ENCODE data around the gene SLC28A1.
A peak's percentile ranks its signal among the peaks of the same experiment; 100 is the strongest.

The SLC28A1 gene

GRCh38 chr15:84973492-84974460 is 89.3 kb downstream of the SLC28A1 start:
- Histone ChIP-seq H3K9ac (ENCODE audit: low read length) (no peak overlapping the region), H3K36me3 (ENCODE audit: control insufficient read depth, insufficient read depth, low read length) (no peaks in the 10 kb centered on the region), H3K4me1 (ENCODE audit: control insufficient read depth, insufficient read depth, low read length) (peaks cover 19% of the 10 kb centered on the region), H3K27me3 (ENCODE audit: control insufficient read depth, insufficient read depth, low read length) (peaks cover 13% of the 10 kb centered on the region), H3K9me3 (ENCODE audit: control insufficient read depth, insufficient read depth, low read depth, low read length) (no peaks in the 10 kb centered on the region), H3K4me3 (ENCODE audit: low read depth, low read length) (no peak overlapping the region), H3K27ac (ENCODE audit: low read depth, low read length) (no peak overlapping the region)

DNA sequence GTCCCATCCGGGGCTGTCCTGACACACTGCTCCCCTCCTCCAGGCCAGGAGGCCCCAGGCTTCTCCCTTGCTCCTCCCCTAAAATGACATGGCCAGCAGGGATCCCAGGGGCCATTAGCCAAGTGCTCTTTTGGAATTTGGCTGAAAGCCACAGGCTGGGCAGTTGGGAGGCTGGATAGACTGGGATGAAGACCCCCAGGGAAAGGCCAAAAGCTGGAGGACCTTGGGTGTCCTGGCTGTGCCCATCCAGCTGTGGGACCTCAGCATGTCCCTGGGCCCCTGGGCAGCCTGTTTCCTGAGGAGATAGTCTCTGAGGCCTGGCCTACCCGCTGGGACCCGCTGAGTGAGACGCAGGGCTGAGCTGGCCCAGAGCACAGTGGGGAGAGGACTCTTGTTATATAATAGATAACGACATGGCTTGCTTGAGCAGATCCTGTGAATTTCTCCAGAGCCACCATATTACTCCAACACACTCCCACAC is 91.4 kb downstream of the SLC28A1 start:
- peaks cover 28% of the 10 kb centered on the region for H3K4me1 ChIP-seq (ENCODE audit: control insufficient read depth, insufficient read depth, low read length)
- H3K9ac ChIP-seq (ENCODE audit: low read length), result no peak overlapping the region
- H3K36me3 ChIP-seq (ENCODE audit: control insufficient read depth, insufficient read depth, low read length), result no peaks in the 10 kb centered on the region
- H3K4me3 ChIP-seq (ENCODE audit: low read depth, low read length), result no peak overlapping the region
- no peaks in the 10 kb centered on the region for H3K9me3 ChIP-seq (ENCODE audit: control insufficient read depth, insufficient read depth, low read depth, low read length)
- H3K27me3 ChIP-seq (ENCODE audit: control insufficient read depth, insufficient read depth, low read length), result peaks cover 27% of the 10 kb centered on the region
- H3K27ac ChIP-seq (ENCODE audit: low read depth, low read length), result no peak overlapping the region

DNA sequence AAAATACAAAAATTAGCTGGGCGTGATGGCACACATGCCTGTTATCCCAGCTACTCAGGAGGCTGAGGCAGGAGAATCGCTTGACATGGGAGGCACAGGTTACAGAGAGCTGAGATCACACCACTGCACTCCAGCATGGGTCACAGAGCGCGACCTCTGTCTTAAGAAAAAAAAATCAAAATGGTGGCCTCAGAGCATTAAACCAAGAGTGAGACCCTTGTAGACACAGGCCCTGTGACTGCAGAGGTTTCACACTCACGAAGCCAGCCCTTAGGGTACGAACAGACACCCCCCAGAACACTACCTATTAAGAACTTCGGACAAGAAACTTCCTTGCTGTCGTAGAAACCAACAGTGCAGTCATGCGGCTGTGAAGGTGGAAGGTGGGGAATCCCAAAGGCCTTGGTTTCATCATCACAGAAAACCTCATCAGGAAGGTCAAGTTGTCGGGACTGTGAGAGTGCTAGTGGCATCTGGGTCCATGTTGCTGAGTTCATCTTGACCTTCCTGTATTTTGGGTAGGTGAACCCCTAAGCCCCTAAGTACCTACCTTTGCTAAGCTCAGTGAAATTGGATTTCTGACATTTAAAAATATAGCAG is 92.4 kb downstream of the SLC28A1 start:
- no peak overlapping the region for H3K9ac ChIP-seq (ENCODE audit: low read length)
- H3K27ac ChIP-seq (ENCODE audit: low read depth, low read length), result no peak overlapping the region
- no peaks in the 10 kb centered on the region for H3K36me3 ChIP-seq (ENCODE audit: control insufficient read depth, insufficient read depth, low read length)
- no peak overlapping the region for H3K4me3 ChIP-seq (ENCODE audit: low read depth, low read length)
- peaks cover 30% of the 10 kb centered on the region for H3K27me3 ChIP-seq (ENCODE audit: control insufficient read depth, insufficient read depth, low read length)
- peaks cover 28% of the 10 kb centered on the region for H3K4me1 ChIP-seq (ENCODE audit: control insufficient read depth, insufficient read depth, low read length)
- H3K9me3 ChIP-seq (ENCODE audit: control insufficient read depth, insufficient read depth, low read depth, low read length), result no peaks in the 10 kb centered on the region

DNA sequence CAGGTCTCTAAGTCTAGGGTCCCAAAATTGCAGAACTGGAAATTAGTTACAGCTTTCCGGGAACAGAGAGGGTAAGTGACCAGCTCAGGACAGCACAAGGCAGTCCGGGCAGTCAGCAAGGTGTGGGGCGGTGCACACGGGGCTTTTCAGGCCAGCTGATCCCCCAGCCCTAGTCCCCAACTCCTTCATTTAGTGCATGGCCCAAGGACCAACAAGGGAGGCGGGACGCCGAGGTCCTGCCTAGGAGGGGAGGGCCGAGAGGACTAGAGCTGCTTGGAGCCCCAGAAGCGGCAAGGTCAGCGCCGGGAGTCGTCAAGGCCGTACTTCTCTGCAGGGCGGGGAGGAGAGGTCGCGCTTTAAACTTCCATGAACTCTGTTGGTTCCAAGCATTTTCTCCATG is 95.2 kb downstream of the SLC28A1 start:
- Histone ChIP-seq H3K36me3 (ENCODE audit: control insufficient read depth, insufficient read depth, low read length) (no peaks in the 10 kb centered on the region), H3K27ac (ENCODE audit: low read depth, low read length) (no peak overlapping the region), H3K4me3 (ENCODE audit: low read depth, low read length) (peak overlapping the region; percentile 76), H3K27me3 (ENCODE audit: control insufficient read depth, insufficient read depth, low read length) (peaks cover 54% of the 10 kb centered on the region), H3K9me3 (ENCODE audit: control insufficient read depth, insufficient read depth, low read depth, low read length) (no peaks in the 10 kb centered on the region), H3K9ac (ENCODE audit: low read length) (peak overlapping the region; percentile 4), H3K4me1 (ENCODE audit: control insufficient read depth, insufficient read depth, low read length) (peaks cover 23% of the 10 kb centered on the region)

DNA sequence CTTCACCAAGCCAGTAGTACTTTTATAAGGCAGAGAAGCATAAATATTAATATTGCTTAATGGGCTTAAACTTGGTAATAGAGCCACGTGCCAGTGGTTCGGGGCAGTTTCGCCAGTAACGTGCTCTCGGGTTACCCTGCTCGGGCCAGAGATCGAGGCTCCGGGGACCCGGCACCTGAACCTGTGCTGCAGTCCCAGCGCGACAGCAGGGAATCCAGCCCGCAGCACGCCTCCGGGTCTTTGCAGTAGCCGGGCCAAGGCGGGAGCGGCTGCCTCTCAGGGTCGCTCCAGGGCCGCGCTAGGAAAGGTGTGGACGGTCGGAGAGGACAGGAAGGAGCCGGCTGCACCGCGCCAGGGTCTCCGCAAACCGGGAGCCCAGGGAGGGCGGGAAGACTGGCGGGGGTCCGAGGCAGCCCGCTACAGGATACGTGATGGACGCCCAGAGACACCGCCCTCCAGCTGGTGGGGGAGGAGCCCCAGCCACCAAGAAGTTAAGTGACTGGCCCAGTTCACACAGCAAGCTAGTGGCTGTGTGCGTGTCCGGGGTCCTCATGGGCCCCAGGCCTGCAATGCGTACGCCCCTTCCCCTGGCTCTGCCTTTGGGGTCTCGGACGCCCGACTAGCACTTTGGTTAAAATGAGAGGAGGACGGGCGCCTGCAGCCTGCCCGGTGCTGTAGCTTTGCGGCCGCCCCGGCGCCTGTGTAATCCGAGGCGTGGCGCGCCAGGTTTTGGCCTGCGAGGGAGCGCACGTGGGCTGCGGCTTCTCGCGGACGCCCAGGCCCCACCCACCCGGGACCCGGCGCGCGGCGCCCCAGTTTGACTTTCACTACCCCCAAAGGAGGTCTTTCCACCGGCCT is 96.0 kb downstream of the SLC28A1 start:
- H3K27me3 ChIP-seq (ENCODE audit: control insufficient read depth, insufficient read depth, low read length), result peaks cover 54% of the 10 kb centered on the region
- H3K27ac ChIP-seq (ENCODE audit: low read depth, low read length), result peak overlapping the region; percentile 0; the same call in 1 of the 2 replicates
- H3K4me1 ChIP-seq (ENCODE audit: control insufficient read depth, insufficient read depth, low read length), result peaks cover 20% of the 10 kb centered on the region
- no peaks in the 10 kb centered on the region for H3K9me3 ChIP-seq (ENCODE audit: control insufficient read depth, insufficient read depth, low read depth, low read length)
- peak overlapping the region; percentile 76 for H3K4me3 ChIP-seq (ENCODE audit: low read depth, low read length)
- no peaks in the 10 kb centered on the region for H3K36me3 ChIP-seq (ENCODE audit: control insufficient read depth, insufficient read depth, low read length)
- peak overlapping the region; percentile 51 for H3K9ac ChIP-seq (ENCODE audit: low read length)

DNA sequence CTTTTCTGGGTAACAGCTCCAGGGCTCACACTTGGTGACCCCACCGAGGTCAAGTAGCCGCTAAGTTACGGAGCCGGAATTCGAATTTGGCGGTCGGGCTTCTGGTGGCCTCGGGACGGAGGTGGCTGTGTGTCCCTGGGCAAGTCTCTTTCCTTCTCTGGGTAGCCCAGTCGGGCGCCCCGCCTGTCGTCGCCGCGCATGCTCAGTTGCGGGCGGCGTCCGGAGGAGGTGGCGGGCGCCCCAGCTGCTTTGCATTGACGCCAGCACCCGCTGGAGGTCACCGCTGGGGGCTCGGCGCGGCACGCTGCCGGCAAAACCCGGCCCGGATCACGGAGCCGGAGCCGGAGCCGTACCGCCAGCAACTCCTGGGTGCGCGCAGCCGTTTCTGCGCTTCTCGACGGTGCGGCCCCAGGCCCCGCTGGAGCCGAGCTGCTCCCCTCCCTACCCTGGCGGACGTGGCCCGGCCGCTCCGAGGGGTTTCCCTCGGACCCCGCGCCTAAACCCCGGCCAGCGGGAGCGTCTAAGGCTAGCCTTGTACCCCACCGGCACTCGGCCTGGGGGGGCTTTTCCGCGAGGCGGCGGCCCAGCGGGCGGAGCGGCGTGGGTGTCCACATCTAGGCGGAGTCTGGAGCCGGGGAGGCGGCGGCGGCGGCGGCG is 96.7 kb downstream of the SLC28A1 start:
- Histone ChIP-seq H3K27me3 (ENCODE audit: control insufficient read depth, insufficient read depth, low read length) (peaks cover 54% of the 10 kb centered on the region), H3K9ac (ENCODE audit: low read length) (peak overlapping the region; percentile 53), H3K9me3 (ENCODE audit: control insufficient read depth, insufficient read depth, low read depth, low read length) (no peaks in the 10 kb centered on the region), H3K4me1 (ENCODE audit: control insufficient read depth, insufficient read depth, low read length) (peaks cover 13% of the 10 kb centered on the region; the same call in 1 of the 2 replicates), H3K36me3 (ENCODE audit: control insufficient read depth, insufficient read depth, low read length) (no peaks in the 10 kb centered on the region), H3K27ac (ENCODE audit: low read depth, low read length) (peak overlapping the region; percentile 0; the same call in 1 of the 2 replicates), H3K4me3 (ENCODE audit: low read depth, low read length) (peak overlapping the region; percentile 76)

DNA sequence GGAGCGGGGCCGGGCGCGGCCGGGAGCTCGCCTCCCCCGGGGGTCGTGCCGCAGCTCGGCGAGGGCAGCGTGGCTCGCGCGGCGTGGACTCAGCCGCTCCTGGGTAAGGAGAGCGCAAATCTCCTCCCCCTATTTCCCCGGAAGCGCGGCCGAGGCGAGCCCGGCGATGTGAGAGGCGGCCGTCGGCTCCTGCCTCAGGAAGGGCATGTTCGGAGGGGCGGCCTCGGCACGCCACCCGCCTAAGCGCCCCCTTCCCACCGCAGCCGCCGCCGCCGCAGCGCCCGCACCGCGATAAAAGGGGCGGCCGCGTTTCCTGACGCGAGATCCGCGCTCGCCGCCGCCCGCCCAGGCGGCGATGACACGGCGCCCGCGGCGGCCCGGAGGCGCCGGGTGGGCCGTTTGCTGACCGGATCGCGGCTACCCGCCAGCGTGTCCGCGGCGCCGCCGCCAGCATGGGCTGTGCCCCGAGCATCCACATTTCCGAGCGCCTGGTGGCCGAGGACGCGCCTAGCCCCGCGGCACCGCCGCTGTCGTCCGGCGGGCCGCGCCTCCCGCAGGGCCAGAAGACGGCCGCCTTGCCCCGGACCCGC is 97.3 kb downstream of the SLC28A1 start, which contains the start of gene PDE8A:
PDE8A (plus strand) TSS at position 146 of the 590 bp plus-strand sequence; CDS start at position 453, 307 bp downstream.
- Histone ChIP-seq H3K9ac (ENCODE audit: low read length) (peak within 1 kb of the TSS; percentile 53), H3K9me3 (ENCODE audit: control insufficient read depth, insufficient read depth, low read depth, low read length) (no peaks in the 10 kb centered on the region), H3K4me3 (ENCODE audit: low read depth, low read length) (peak within 1 kb of the TSS; percentile 76), H3K36me3 (ENCODE audit: control insufficient read depth, insufficient read depth, low read length) (no peaks in the 10 kb centered on the region), H3K27me3 (ENCODE audit: control insufficient read depth, insufficient read depth, low read length) (peaks cover 52% of the 10 kb centered on the region), H3K4me1 (ENCODE audit: control insufficient read depth, insufficient read depth, low read length) (peaks cover 13% of the 10 kb centered on the region; the same call in 1 of the 2 replicates), H3K27ac (ENCODE audit: low read depth, low read length) (peak within 1 kb of the TSS; percentile 0; the same call in 1 of the 2 replicates)

DNA sequence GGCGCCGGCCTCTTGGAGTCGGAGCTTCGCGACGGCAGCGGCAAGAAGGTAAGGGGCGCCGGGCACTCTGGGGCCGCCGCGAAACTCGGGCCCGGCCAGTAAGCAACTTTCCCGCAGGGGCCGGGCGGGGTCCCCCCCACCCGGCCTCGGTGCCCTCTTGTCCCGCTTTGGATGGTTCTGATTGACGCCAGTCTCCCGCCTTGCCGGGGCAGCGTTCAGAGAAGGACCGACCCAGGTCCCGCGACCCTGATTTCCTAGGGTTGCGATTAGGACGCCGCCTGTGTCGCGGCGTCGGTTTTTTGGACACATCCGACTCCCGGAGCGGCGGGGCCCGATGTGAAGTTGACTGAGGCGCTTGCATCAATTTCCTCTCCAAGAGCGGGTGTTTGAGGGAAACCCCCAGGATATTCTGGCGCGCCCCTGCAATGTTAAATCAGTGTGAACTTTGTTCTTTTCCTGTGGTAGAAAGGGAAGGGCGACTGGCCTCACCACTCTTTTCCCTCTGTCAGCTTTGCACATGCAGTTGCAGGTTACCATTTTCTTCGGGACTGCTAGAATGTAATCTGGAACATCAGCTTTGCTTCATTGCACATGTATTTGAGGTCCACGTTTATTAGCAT is 97.9 kb downstream of the SLC28A1 start:
- H3K9ac ChIP-seq (ENCODE audit: low read length), result peak overlapping the region; percentile 53
- H3K9me3 ChIP-seq (ENCODE audit: control insufficient read depth, insufficient read depth, low read depth, low read length), result no peaks in the 10 kb centered on the region
- no peak overlapping the region for H3K27ac ChIP-seq (ENCODE audit: low read depth, low read length)
- peaks cover 13% of the 10 kb centered on the region; the same call in 1 of the 2 replicates for H3K4me1 ChIP-seq (ENCODE audit: control insufficient read depth, insufficient read depth, low read length)
- H3K36me3 ChIP-seq (ENCODE audit: control insufficient read depth, insufficient read depth, low read length), result no peaks in the 10 kb centered on the region
- peaks cover 47% of the 10 kb centered on the region for H3K27me3 ChIP-seq (ENCODE audit: control insufficient read depth, insufficient read depth, low read length)
- peak overlapping the region; percentile 76 for H3K4me3 ChIP-seq (ENCODE audit: low read depth, low read length)

GRCh38 chr15:84983294-84983693 is 98.8 kb downstream of the SLC28A1 start:
- peak overlapping the region; percentile 76 for H3K4me3 ChIP-seq (ENCODE audit: low read depth, low read length)
- H3K27me3 ChIP-seq (ENCODE audit: control insufficient read depth, insufficient read depth, low read length), result peaks cover 45% of the 10 kb centered on the region
- no peaks in the 10 kb centered on the region for H3K9me3 ChIP-seq (ENCODE audit: control insufficient read depth, insufficient read depth, low read depth, low read length)
- H3K4me1 ChIP-seq (ENCODE audit: control insufficient read depth, insufficient read depth, low read length), result peaks cover 13% of the 10 kb centered on the region; the same call in 1 of the 2 replicates
- H3K9ac ChIP-seq (ENCODE audit: low read length), result no peak overlapping the region
- no peaks in the 10 kb centered on the region for H3K36me3 ChIP-seq (ENCODE audit: control insufficient read depth, insufficient read depth, low read length)
- H3K27ac ChIP-seq (ENCODE audit: low read depth, low read length), result no peak overlapping the region
